Measurements from ENCODE around the gene CCSER1. TPM values are rescaled to one million over a fixed set of nuclear protein-coding genes. Genes with fewer than 3 reads are reported as not detected.

Gene CCSER1
- total RNA-seq, 1 experiment from 2014 or later, result 0.05 TPM

GRCh38 chr4:90415116-90415515 lies 287.9 kb downstream of the CCSER1 start:
- DNase-seq (ENCODE audit: low read depth, low spot score) (no peak), ATAC-seq (no peak)
- Histone ChIP-seq H3K9me3 (ENCODE audit: control insufficient read depth, insufficient read depth, low read depth, low read length) (no peaks in the 10 kb centered on the region), H3K27ac (ENCODE audit: low read length) (no peak overlapping the region), H3K36me3 (ENCODE audit: control insufficient read depth, insufficient read depth, low read length) (no peaks in the 10 kb centered on the region), H3K4me3 (ENCODE audit: low read depth in 2 of 2, low read length in 2 of 2) (no peak overlapping the region), H3K4me1 (ENCODE audit: control insufficient read depth, insufficient read depth, low read length) (no peaks in the 10 kb centered on the region), H3K27me3 (ENCODE audit: control insufficient read depth, insufficient read depth, low read length) (no peaks in the 10 kb centered on the region)
- in situ Hi-C loops (cut with HindIII; ENCODE audit: low pct_unique_long_range_greater_than_20kb, low sequenced_read_pairs), result no loop called here
- no peak for TF ChIP-seq TCF7L2 (IDR thresholded peaks at IDR 0.05; ENCODE audit: low read depth, low read length)
- TF ChIP-seq POLR2AphosphoS5 (IDR thresholded peaks at IDR 0.05; ENCODE audit: low read depth, low read length), result no peak
- TF ChIP-seq, protein P1, sequence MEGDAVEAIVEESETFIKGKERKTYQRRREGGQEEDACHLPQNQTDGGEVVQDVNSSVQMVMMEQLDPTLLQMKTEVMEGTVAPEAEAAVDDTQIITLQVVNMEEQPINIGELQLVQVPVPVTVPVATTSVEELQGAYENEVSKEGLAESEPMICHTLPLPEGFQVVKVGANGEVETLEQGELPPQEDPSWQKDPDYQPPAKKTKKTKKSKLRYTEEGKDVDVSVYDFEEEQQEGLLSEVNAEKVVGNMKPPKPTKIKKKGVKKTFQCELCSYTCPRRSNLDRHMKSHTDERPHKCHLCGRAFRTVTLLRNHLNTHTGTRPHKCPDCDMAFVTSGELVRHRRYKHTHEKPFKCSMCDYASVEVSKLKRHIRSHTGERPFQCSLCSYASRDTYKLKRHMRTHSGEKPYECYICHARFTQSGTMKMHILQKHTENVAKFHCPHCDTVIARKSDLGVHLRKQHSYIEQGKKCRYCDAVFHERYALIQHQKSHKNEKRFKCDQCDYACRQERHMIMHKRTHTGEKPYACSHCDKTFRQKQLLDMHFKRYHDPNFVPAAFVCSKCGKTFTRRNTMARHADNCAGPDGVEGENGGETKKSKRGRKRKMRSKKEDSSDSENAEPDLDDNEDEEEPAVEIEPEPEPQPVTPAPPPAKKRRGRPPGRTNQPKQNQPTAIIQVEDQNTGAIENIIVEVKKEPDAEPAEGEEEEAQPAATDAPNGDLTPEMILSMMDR (IDR thresholded peaks at IDR 0.05), result no peak
- no peak for TF ChIP-seq SIN3A (IDR thresholded peaks at IDR 0.05; ENCODE audit: borderline replicate concordance, insufficient read depth, low read depth, low read length)
- TF ChIP-seq, protein P2, sequence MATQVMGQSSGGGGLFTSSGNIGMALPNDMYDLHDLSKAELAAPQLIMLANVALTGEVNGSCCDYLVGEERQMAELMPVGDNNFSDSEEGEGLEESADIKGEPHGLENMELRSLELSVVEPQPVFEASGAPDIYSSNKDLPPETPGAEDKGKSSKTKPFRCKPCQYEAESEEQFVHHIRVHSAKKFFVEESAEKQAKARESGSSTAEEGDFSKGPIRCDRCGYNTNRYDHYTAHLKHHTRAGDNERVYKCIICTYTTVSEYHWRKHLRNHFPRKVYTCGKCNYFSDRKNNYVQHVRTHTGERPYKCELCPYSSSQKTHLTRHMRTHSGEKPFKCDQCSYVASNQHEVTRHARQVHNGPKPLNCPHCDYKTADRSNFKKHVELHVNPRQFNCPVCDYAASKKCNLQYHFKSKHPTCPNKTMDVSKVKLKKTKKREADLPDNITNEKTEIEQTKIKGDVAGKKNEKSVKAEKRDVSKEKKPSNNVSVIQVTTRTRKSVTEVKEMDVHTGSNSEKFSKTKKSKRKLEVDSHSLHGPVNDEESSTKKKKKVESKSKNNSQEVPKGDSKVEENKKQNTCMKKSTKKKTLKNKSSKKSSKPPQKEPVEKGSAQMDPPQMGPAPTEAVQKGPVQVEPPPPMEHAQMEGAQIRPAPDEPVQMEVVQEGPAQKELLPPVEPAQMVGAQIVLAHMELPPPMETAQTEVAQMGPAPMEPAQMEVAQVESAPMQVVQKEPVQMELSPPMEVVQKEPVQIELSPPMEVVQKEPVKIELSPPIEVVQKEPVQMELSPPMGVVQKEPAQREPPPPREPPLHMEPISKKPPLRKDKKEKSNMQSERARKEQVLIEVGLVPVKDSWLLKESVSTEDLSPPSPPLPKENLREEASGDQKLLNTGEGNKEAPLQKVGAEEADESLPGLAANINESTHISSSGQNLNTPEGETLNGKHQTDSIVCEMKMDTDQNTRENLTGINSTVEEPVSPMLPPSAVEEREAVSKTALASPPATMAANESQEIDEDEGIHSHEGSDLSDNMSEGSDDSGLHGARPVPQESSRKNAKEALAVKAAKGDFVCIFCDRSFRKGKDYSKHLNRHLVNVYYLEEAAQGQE (IDR thresholded peaks at IDR 0.05; ENCODE audit: insufficient read depth in 1 of 2, low read depth in 2 of 2, low read length in 1 of 2), result no peak
- intact Hi-C loops (cut with micrococcal nuclease; ENCODE audit: unreplicated experiment), result no loop called here
- ChIA-PET CTCF (no interaction called here), POLR2A (no interaction called here)
- BruUV-seq (replicated peaks), result no TSS peak

DNA sequence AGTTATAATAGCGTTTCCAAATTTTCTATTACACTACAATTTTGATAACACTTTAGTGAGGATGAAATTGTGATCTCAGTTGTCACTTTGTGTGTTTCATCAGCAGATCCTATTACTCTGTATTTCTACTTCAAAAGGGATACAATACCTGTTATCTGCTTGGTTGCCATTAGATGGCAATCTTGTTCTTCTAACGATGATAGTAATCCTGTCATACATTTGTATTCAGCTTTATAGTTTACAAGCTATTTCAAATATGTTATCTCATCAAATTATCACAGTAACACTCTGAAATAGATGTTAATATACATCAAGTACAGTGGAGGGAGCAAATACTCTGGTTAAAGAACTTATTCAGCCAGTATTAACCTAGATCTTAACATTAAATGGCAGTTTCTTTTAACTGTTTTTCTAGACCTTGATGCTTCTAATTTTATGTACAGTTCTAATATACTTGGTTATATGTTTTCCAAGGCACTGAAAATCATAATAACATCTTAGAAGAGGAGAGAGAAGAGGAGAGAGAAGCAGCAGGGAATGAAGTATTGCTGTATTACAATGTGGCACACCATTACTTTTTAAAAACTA lies 292.0 kb downstream of the CCSER1 start:
- no TSS peak for BruUV-seq (replicated peaks)
- Histone ChIP-seq H3K9me3 (ENCODE audit: control insufficient read depth, insufficient read depth, low read depth, low read length) (no peaks in the 10 kb centered on the region), H3K27ac (ENCODE audit: low read length) (no peak overlapping the region), H3K27me3 (ENCODE audit: control insufficient read depth, insufficient read depth, low read length) (no peaks in the 10 kb centered on the region), H3K36me3 (ENCODE audit: control insufficient read depth, insufficient read depth, low read length) (no peaks in the 10 kb centered on the region), H3K4me3 (ENCODE audit: low read depth in 2 of 2, low read length in 2 of 2) (no peak overlapping the region), H3K4me1 (ENCODE audit: control insufficient read depth, insufficient read depth, low read length) (no peaks in the 10 kb centered on the region)
- ChIA-PET POLR2A (no interaction called here), CTCF (no interaction called here)
- ATAC-seq (no peak), DNase-seq (ENCODE audit: low read depth, low spot score) (no peak)
- in situ Hi-C loops (cut with HindIII; ENCODE audit: low pct_unique_long_range_greater_than_20kb, low sequenced_read_pairs), result no loop called here
- intact Hi-C loops (cut with micrococcal nuclease; ENCODE audit: unreplicated experiment), result no loop called here
- TF ChIP-seq TCF7L2 (IDR thresholded peaks at IDR 0.05; ENCODE audit: low read depth, low read length), result no peak
- TF ChIP-seq, protein P2 (IDR thresholded peaks at IDR 0.05; ENCODE audit: insufficient read depth in 1 of 2, low read depth in 2 of 2, low read length in 1 of 2), result no peak
- no peak for TF ChIP-seq POLR2AphosphoS5 (IDR thresholded peaks at IDR 0.05; ENCODE audit: low read depth, low read length)
- TF ChIP-seq, protein P1 (IDR thresholded peaks at IDR 0.05), result no peak
- TF ChIP-seq SIN3A (IDR thresholded peaks at IDR 0.05; ENCODE audit: borderline replicate concordance, insufficient read depth, low read depth, low read length), result no peak
